ENCODE results near the gene THAP10. TPM values are rescaled to one million over a fixed set of nuclear protein-coding genes. Genes with fewer than 3 reads are reported as not detected.

The THAP10 gene
- total RNA-seq, 4 donors from 2014 or later, result 3.9 to 5.4 (median 4.9) TPM

GRCh38 chr15:70879401-70879800 is 12.8 kb downstream of the THAP10 start:
- no peaks in the 10 kb centered on the region for H3K36me3 ChIP-seq
- 67 to 69% methylated on average over 2 of the region's 2 CpGs for WGBS, 2 donors
- H3K4me3 ChIP-seq (replicated peaks in 1 of 3), result no peak overlapping the region
- H3K9me3 ChIP-seq, result no peaks in the 10 kb centered on the region
- TF ChIP-seq CTCF (IDR thresholded peaks at IDR 0.05) (no peak), POLR2A (IDR thresholded peaks at IDR 0.05) (no peak)
- no peak for DNase-seq
- no peak overlapping the region for H3K27ac ChIP-seq
- peaks cover 18 to 29% of the 10 kb centered on the region in 2 donors for H3K4me1 ChIP-seq
- intact Hi-C loops (cut with DNase I), result loop anchor here (5.0 kb wide), 1 partner anchor 47 kb away; no protein-coding TSS in a partner anchor
- H3K27me3 ChIP-seq, result no peaks in the 10 kb centered on the region

DNA sequence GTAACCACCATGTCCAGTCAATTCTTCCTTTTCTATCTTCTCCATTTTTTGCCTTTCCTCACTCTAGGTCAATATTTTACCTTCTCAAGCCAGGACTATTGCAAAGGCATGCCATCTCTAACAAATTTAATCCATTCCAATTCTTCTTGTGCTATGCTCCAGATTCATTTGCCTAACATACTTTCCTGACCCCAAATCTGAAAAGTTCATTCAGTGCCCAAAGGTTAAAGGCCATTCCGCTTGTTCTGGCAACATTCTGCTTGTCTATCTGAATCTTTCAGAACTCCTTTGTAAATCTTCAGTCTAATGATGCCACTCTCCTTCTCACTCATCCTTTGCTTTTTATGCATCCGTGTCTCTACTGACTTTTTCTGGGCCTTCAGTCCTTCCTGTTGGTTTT is 15.6 kb downstream of the THAP10 start:
- Histone ChIP-seq H3K27me3 (no peaks in the 10 kb centered on the region), H3K36me3 (no peaks in the 10 kb centered on the region), H3K4me1 (peaks cover 18 to 43% of the 10 kb centered on the region in 2 donors), H3K27ac (peak overlapping the region; percentile 19 to 63 (median 60)), H3K9me3 (no peaks in the 10 kb centered on the region), H3K4me3 (replicated peaks in 1 of 3) (no peak overlapping the region)
- no peak for DNase-seq
- 79% methylated on average over 2 of the region's 2 CpGs for WGBS, 2 donors
- TF ChIP-seq CTCF (IDR thresholded peaks at IDR 0.05) (no peak), POLR2A (IDR thresholded peaks at IDR 0.05) (no peak)
- intact Hi-C loops (cut with DNase I), result loop anchor here (5.0 kb wide), 1 partner anchor 44 kb away; no protein-coding TSS in a partner anchor

DNA sequence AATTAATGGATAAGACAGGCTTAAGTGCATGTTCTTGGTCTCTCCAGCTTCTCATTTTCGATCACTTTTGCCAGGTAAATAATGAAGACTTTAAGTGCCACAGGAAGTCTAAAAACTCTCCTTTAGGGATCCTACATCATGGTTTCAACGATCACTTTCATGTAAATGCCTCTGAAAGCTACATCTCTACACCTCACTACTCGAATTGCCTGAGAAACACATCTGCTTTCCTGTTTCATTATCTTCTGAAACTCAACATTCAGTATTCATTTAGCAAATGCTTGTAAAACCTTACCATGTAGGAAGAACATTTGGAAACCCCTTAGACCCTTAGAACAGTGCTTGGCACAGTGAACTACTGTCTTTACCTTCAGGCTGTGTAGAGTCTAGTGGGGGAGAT is 16.2 kb downstream of the THAP10 start:
- Histone ChIP-seq H3K27me3 (no peaks in the 10 kb centered on the region), H3K36me3 (no peaks in the 10 kb centered on the region), H3K27ac (peak overlapping the region; percentile 48 to 63 (median 60)), H3K9me3 (no peaks in the 10 kb centered on the region), H3K4me1 (peaks cover 18 to 48% of the 10 kb centered on the region in 2 donors), H3K4me3 (replicated peaks in 1 of 3) (no peak overlapping the region)
- TF ChIP-seq CTCF (IDR thresholded peaks at IDR 0.05) (no peak), POLR2A (IDR thresholded peaks at IDR 0.05) (no peak)
- WGBS, 2 donors, result 64 to 73% methylated on average over 3 of the region's 3 CpGs
- no peak for DNase-seq
- intact Hi-C loops (cut with DNase I), result loop anchor here (5.0 kb wide), 1 partner anchor 44 kb away; no protein-coding TSS in a partner anchor

DNA sequence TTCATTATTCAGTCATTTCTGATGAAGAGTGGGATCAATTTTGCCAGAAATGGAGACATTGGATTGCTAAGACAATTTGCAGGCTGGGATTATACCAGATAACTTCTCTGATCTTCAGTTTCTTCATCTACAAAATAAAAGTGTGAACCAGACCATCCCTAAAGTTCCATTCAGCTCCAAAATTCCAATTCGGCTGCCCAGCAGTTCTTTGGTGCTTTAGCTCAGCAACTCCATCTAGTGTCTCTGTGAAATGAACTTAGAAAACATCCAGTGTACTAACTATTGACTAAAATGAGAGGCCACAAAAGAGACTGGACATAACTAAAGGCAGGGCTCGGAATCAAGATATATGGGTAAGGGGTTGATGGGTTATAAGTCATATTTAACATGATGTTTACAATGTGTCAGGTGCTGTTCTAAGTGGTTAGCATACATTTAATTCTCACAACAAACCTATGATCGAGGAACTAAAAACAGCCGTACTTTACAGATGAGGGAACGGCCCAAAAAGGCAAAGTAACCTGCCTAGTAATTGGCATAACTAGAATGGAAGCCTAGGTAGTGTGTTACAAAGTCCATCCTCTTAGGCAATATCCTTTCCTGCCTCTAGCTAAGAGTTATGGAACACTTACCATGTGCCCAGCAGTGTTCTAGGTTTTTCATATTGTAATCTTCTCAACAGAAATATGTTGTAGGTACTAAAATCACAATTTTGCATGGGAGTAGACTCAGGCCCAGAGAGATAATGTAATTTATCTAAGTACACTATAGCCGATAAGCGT is 17.0 kb downstream of the THAP10 start:
- 79 to 83% methylated on average over 7 of the region's 7 CpGs for WGBS, 2 donors
- Histone ChIP-seq H3K4me1 (peaks cover 23 to 54% of the 10 kb centered on the region in 2 donors), H3K27ac (peak overlapping the region; percentile 2 to 60 (median 35)), H3K9me3 (no peaks in the 10 kb centered on the region), H3K4me3 (replicated peaks in 1 of 3) (no peak overlapping the region), H3K36me3 (no peaks in the 10 kb centered on the region), H3K27me3 (no peaks in the 10 kb centered on the region)
- peak; percentile 21 to 29 for DNase-seq
- intact Hi-C loops (cut with DNase I), result loop anchor here (5.0 kb wide), 1 partner anchor 43 kb away; no protein-coding TSS in a partner anchor
- TF ChIP-seq CTCF (IDR thresholded peaks at IDR 0.05), result peak in 5 of 6 experiments; percentile 27 to 65 (median 55)
- TF ChIP-seq POLR2A (IDR thresholded peaks at IDR 0.05), result no peak

All from thyroid gland (tissue), 4 donors.